Esophagus muscularis mucosa (tissue), 4 donors: Measurements from ENCODE around the gene CSRNP3. TPM values are rescaled to one million over a fixed set of nuclear protein-coding genes. Genes with fewer than 3 reads are reported as not detected.

ENCODE experiments used
- DNase-seq: peaks from one replicate; pipeline ENCODE4 v3.0.0-alpha.2; 2017; ENCODE audit errors: extremely low spot score
- H3K27ac ChIP-seq, 4 donors: fragments of 200-600 bp; sonication (generic); replicated peaks in 1 of 4; 1 replicate in 3 of 4; 2 replicates in 1 of 4; pipeline ENCODE4 v1.5.1; 2016 to 2019; ENCODE audit warnings: mild to moderate bottlenecking in 1 of 4
- H3K27me3 ChIP-seq, 4 donors: fragments of 200-600 bp; sonication (generic); one replicate each; pipeline versions ENCODE4 v1.5.1 to v1.6.0; 2016 to 2019
- H3K36me3 ChIP-seq, 4 donors: fragments of 200-600 bp; sonication (generic); one replicate each; pipeline ENCODE4 v1.5.1; 2016 to 2019
- H3K4me1 ChIP-seq, 4 donors: fragments of 200-600 bp; sonication (generic); one replicate each; pipeline ENCODE4 v1.5.1; 2016 to 2019
- H3K4me3 ChIP-seq, 4 donors: fragments of 200-600 bp; sonication (generic); 1 replicate in 2 of 4; 2 replicates in 2 of 4; pipeline ENCODE4 v1.5.1; 2016 to 2019; ENCODE audit warnings: mild to moderate bottlenecking in 4 of 4, moderate library complexity in 1 of 4
- H3K9me3 ChIP-seq, 4 donors: fragments of 200-600 bp; sonication (generic); 1 replicate in 3 of 4; 2 replicates in 1 of 4; pipeline ENCODE4 v1.5.1; 2016 to 2019
- EP300 ChIP-seq: sonication (generic); formaldehyde crosslinking; IDR thresholded peaks from one replicate; pipeline ENCODE4 v1.6.1; 2017; ENCODE audit warnings: antibody characterized with exemption
- POLR2A ChIP-seq: fragments of 450-650 bp; IDR thresholded peaks from one replicate; pipeline ENCODE4 v1.6.1; 2017; ENCODE audit warnings: antibody characterized with exemption, moderate library complexity, mild to moderate bottlenecking, low read depth
- POLR2AphosphoS5 ChIP-seq, 2 donors: sonication (generic); formaldehyde crosslinking; IDR thresholded peaks; one replicate each; pipeline ENCODE4 v1.6.1; 2017; ENCODE audit warnings: antibody characterized with exemption in 2 of 2
- WGBS: methylation state at CpG from one replicate; pipeline ENCODE4 v1.1.5; 2018; 5-methylcytosine and 5-hydroxymethylcytosine counted together
- intact Hi-C: fragments of 100-400 bp; cut with DNase I; formaldehyde crosslinking; loops from one replicate; pipeline ENCODE4 v1.15.1; 2023
- total RNA-seq, 4 donors: library from RNA; depleted of rRNA; stranded (reverse); fragments of >200 nt; gene quantifications; one replicate each; pipeline versions ENCODE4 v1.1.0 to v1.2.1, GENCODE V29; 2016
- TF ChIP-seq, protein P1 (sequence below), 3 experiments: fragments of 200-600 bp in 2 of 3; fragments of 450-650 bp in 1 of 3; sonication (generic) in 2 of 3; IDR thresholded peaks; one replicate each; pipeline ENCODE4 v1.5.1; 2017 to 2019; ENCODE audit warnings: antibody characterized with exemption in 3 of 3, mild to moderate bottlenecking in 2 of 3, moderate library complexity in 1 of 3

CSRNP3 gene
- total RNA-seq, 4 donors from 2014 or later = 1.8 to 4.4 (median 2.4) TPM

DNA sequence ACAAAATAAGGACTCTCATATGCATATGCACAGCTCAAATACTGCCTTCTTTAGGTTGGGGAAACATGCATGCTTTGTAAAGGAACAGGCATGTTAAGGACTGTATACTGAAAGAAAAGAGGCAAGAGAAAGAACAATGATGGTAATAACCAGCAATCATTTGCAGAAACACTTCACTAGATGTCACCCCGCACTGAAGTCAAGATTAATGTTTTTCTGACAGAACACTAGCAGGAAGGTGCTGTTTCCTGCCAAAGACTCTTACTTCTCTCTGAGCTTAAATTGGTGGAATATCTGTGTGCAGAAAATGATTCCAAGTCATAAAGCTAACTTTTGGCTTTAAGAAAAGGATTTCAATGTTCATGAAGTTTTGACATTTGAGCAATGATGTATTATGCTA, 19.3 kb upstream of the CSRNP3 start:
- H3K27ac ChIP-seq = no peak overlapping the region
- no peak for DNase-seq
- no peak overlapping the region for H3K4me3 ChIP-seq
- WGBS = 30% methylated on average over 1 of the region's 1 CpG
- intact Hi-C loops = no loop called here
- H3K4me1 ChIP-seq = no peaks in the 10 kb centered on the region
- H3K27me3 ChIP-seq = no peaks in the 10 kb centered on the region
- H3K36me3 ChIP-seq = no peaks in the 10 kb centered on the region
- no peaks in the 10 kb centered on the region for H3K9me3 ChIP-seq
- TF ChIP-seq EP300 = no peak

DNA sequence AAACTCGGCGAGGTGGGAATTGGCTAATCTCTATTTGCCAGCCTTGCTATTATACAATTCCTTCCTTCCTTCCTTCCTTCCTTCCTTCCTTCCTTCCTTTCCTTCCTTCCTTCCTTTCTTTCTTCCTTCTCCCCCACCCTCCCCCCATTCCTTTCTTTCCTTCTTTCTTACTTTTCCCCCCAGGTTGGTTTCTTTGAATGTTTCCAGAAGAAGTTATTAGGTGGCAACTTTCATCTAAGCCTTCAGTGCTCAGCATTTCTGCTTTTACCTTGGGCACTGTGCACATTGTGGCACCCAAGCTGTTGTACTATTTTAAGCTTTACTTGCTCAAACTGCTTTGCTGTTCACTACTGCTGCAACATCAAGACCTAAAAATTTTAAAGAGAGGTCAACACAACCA, 17.2 kb upstream of the CSRNP3 start:
- H3K27ac ChIP-seq = no peak overlapping the region
- no peaks in the 10 kb centered on the region for H3K36me3 ChIP-seq
- 92% methylated on average over 2 of the region's 2 CpGs for WGBS
- no peak for DNase-seq
- H3K4me3 ChIP-seq = no peak overlapping the region
- no peaks in the 10 kb centered on the region for H3K4me1 ChIP-seq
- intact Hi-C loops = no loop called here
- TF ChIP-seq POLR2AphosphoS5 (IDR thresholded peaks at IDR 0.05) (no peak), POLR2A (no peak), EP300 (no peak)
- TF ChIP-seq, protein P1, sequence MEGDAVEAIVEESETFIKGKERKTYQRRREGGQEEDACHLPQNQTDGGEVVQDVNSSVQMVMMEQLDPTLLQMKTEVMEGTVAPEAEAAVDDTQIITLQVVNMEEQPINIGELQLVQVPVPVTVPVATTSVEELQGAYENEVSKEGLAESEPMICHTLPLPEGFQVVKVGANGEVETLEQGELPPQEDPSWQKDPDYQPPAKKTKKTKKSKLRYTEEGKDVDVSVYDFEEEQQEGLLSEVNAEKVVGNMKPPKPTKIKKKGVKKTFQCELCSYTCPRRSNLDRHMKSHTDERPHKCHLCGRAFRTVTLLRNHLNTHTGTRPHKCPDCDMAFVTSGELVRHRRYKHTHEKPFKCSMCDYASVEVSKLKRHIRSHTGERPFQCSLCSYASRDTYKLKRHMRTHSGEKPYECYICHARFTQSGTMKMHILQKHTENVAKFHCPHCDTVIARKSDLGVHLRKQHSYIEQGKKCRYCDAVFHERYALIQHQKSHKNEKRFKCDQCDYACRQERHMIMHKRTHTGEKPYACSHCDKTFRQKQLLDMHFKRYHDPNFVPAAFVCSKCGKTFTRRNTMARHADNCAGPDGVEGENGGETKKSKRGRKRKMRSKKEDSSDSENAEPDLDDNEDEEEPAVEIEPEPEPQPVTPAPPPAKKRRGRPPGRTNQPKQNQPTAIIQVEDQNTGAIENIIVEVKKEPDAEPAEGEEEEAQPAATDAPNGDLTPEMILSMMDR (IDR thresholded peaks at IDR 0.05) = no peak
- no peaks in the 10 kb centered on the region for H3K27me3 ChIP-seq
- H3K9me3 ChIP-seq = peaks cover 0 to 3% (median 0%) of the 10 kb centered on the region in 4 donors

DNA sequence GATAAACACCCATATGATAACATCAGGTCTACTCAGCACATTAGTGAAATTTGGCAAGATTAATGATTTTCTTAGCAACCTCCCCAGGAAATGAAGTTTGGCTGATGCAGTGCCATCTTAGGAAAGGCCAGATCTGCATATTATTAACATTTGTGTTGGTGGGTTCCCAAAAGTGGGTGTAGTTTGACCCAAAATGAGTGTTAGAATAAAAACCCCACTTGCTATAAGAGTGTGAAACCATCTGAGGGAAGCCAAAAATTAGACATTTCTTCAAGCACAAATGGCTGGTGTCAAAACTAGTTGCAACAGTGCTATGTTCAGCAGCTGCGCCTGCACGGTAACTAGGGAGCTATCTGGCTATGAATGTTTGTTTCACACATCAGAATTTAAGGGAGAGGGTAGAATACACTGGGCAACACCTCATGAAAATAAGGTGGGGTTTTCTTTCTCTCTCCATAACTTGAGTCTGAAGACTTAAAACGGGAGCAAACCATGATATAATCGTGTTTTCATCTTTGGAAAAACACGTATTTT, 15.9 kb upstream of the CSRNP3 start:
- Histone ChIP-seq H3K27me3 (no peaks in the 10 kb centered on the region), H3K27ac (no peak overlapping the region), H3K4me1 (no peaks in the 10 kb centered on the region), H3K4me3 (no peak overlapping the region), H3K36me3 (no peaks in the 10 kb centered on the region), H3K9me3 (peaks cover 0 to 3% (median 0%) of the 10 kb centered on the region in 4 donors)
- DNase-seq = no peak
- TF ChIP-seq EP300 = no peak
- 86% methylated on average over 5 of the region's 5 CpGs for WGBS
- intact Hi-C loops = no loop called here

DNA sequence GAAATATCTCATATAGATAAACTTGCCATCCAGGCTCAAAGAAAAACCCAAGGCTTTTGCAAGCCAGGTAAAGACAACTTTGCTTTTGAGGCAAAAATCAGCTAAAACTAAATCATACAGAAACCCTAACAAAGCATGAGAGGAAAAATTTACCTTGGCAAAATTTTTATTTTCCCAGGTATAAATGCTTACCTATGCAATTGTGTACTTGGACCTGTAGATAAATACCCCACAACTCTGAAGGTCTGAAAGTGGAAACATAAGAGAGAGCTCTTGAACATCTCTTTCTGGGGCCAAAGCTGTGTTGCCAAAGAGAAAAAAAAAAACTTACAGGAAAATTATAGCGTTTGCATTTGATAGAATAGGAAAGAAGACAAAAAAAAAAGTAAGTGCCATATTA, 14.6 kb upstream of the CSRNP3 start:
- H3K27me3 ChIP-seq = no peaks in the 10 kb centered on the region

DNA sequence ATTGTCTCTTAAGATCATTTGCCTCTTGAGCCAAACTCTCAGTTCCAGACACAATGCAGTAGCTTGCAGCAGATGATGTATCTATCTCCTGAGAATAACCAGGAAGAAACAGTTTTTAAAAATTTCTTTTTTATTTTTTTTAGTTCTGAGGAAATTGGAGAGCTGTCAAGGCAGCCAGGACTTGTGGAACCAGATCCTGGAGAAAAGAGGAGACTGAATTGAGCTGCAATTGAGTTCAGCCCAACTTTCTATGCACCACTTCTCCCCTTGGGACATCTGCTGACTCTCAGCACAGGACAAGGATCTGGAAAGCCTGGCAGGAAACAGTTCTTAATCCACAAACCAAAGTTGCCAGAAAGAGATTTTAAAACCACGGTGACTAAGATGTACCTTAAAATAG, 13.5 kb upstream of the CSRNP3 start:
- intact Hi-C loops = no loop called here
- WGBS = 28% methylated on average over 1 of the region's 1 CpG

More for the DNA sequence above, 14.6 kb upstream of the CSRNP3 start:
- 83% methylated on average over 1 of the region's 1 CpG for WGBS
- Histone ChIP-seq H3K4me1 (no peaks in the 10 kb centered on the region), H3K36me3 (no peaks in the 10 kb centered on the region), H3K27ac (no peak overlapping the region), H3K4me3 (no peak overlapping the region), H3K9me3 (peaks cover 0 to 3% (median 0%) of the 10 kb centered on the region in 4 donors)
- no peak for DNase-seq
- intact Hi-C loops = no loop called here
- TF ChIP-seq POLR2AphosphoS5 (IDR thresholded peaks at IDR 0.05) (no peak), EP300 (no peak), POLR2A (no peak)
- TF ChIP-seq, protein P1 (IDR thresholded peaks at IDR 0.05) = no peak

More for the DNA sequence above, 13.5 kb upstream of the CSRNP3 start:
- DNase-seq = no peak
- H3K36me3 ChIP-seq = no peaks in the 10 kb centered on the region
- no peaks in the 10 kb centered on the region for H3K27me3 ChIP-seq
- no peak overlapping the region for H3K27ac ChIP-seq
- TF ChIP-seq, protein P1 (IDR thresholded peaks at IDR 0.05) = no peak
- TF ChIP-seq EP300 = no peak
- TF ChIP-seq POLR2A = no peak
- TF ChIP-seq POLR2AphosphoS5 (IDR thresholded peaks at IDR 0.05) = no peak
- no peak overlapping the region for H3K4me3 ChIP-seq
- H3K9me3 ChIP-seq = peaks cover 0 to 3% (median 0%) of the 10 kb centered on the region in 4 donors
- H3K4me1 ChIP-seq = no peaks in the 10 kb centered on the region
